K562 (cell line): ENCODE data around the gene SIRT2. TPM values are rescaled to one million over a fixed set of nuclear protein-coding genes. Genes with fewer than 3 reads are reported as not detected.

ENCODE experiments used
- BMI1 ChIP-seq: fragments of 150-350 bp; IDR thresholded peaks from 2 replicates; pipeline ENCODE4 v1.6.1; 2014; ENCODE audit warnings: low read length
- CEBPB ChIP-seq: fragments of 450-650 bp; IDR thresholded peaks from 2 replicates; pipeline ENCODE4 v1.6.1; 2016; ENCODE audit warnings: missing genetic modification characterization, missing compliant biosample characterization
- GABPA ChIP-seq: fragments of 200-800 bp; sonication (Bioruptor generic); conservative IDR thresholded peaks from 2 replicates; pipeline ENCODE4 v1.6.1; 2016; ENCODE audit warnings: low read depth, missing genetic modification characterization, missing compliant biosample characterization
- KLF16 ChIP-seq: IDR thresholded peaks from 2 replicates; pipeline ENCODE4 v1.6.1; 2016; ENCODE audit warnings: antibody characterized with exemption
- NEUROD1 ChIP-seq: fragments of 150-350 bp; IDR thresholded peaks from 2 replicates; pipeline ENCODE4 v1.6.1; 2014; ENCODE audit warnings: borderline replicate concordance, low read length, low read depth; ENCODE audit not compliant: partially characterized antibody
- NRF1 ChIP-seq, 2 experiments: fragments of 450-650 bp; IDR thresholded peaks in 1 of 2; conservative IDR thresholded peaks in 1 of 2; 2 replicates each; pipeline ENCODE4 v1.6.1; 2014; ENCODE audit warnings: mild to moderate bottlenecking in 2 of 2
- NUFIP1 ChIP-seq: fragments of 450-650 bp; IDR thresholded peaks from 2 replicates; pipeline ENCODE4 v1.6.1; 2018; ENCODE audit not compliant: partially characterized antibody
- PPARD ChIP-seq: fragments of 250-450 bp; sonication (Bioruptor Pico); IDR thresholded peaks from 2 replicates; pipeline ENCODE4 v1.8.0; 2022; ENCODE audit warnings: inconsistent platforms, mild to moderate bottlenecking, moderate library complexity
- SIN3A ChIP-seq, 2 experiments: fragments of 150-350 bp in 1 of 2; IDR thresholded peaks; 2 replicates each; pipeline ENCODE4 v1.6.1; 2011 to 2016; ENCODE audit warnings: borderline replicate concordance in 2 of 2, low read depth in 2 of 2, low read length in 2 of 2, mild to moderate bottlenecking in 2 of 2, moderate library complexity in 2 of 2; ENCODE audit not compliant: control insufficient read depth in 1 of 2
- ZNF143 ChIP-seq: sonication (generic); formaldehyde crosslinking; IDR thresholded peaks from 2 replicates; pipeline ENCODE4 v1.9.0; 2022; ENCODE audit warnings: mild to moderate bottlenecking, missing genetic modification reagents
- polyA plus RNA-seq, 8 experiments: library from polyadenylated mRNA; depleted of rRNA in 4 of 8; stranded (reverse) in 5 of 8; unstranded in 3 of 8; fragments of >200 nt; fragmentation: Nextera tagmentation in 2 of 8; fragmentation: Illumina TruSeq in 1 of 8; extraction: Ambion mirVana in 2 of 8; extraction: Trizol in 1 of 8; gene quantifications; 2 replicates each; pipeline versions ENCODE4 v1.2.1 to v1.2.3, GENCODE V29; 2011 to 2014; ENCODE audit warnings: inconsistent platforms in 1 of 8, missing spikeins in 1 of 8
- total RNA-seq, 7 experiments: library from RNA; depleted of rRNA in 6 of 7; stranded (reverse); fragments of >200 nt in 6 of 7; fragmentation: Illumina TruSeq in 2 of 7; extraction: Trizol in 2 of 7; gene quantifications; 2 replicates each; pipeline versions ENCODE4 v1.2.1 to v1.2.3, GENCODE V29; 2011 to 2021; ENCODE audit warnings: low replicate concordance in 1 of 7
- TF ChIP-seq, protein P1 (sequence below), 2 experiments: fragments of 450-650 bp in 1 of 2; sonication (generic) in 1 of 2; formaldehyde crosslinking in 1 of 2; IDR thresholded peaks; 2 replicates each; pipeline versions ENCODE4 v1.7.1 to v1.9.0; 2016 to 2022; ENCODE audit warnings: inconsistent platforms in 1 of 2, mild to moderate bottlenecking in 1 of 2, missing genetic modification reagents in 1 of 2
- TF ChIP-seq, protein P2 (sequence below): sonication (generic); formaldehyde crosslinking; IDR thresholded peaks from 2 replicates; pipeline ENCODE4 v1.9.0; 2022; ENCODE audit warnings: mild to moderate bottlenecking, missing genetic modification reagents
- TF ChIP-seq, protein P3 (sequence below), 3 experiments: fragments of 200-800 bp in 1 of 3; fragments of 250-450 bp in 1 of 3; fragments of 450-650 bp in 1 of 3; sonication (Bioruptor Pico) in 1 of 3; sonication (Bioruptor generic) in 1 of 3; formaldehyde crosslinking in 1 of 3; IDR thresholded peaks; 2 replicates each; pipeline versions ENCODE4 v1.6.1 to v1.8.0; 2016 to 2022; ENCODE audit warnings: mild to moderate bottlenecking in 2 of 3, missing genetic modification characterization in 2 of 3, missing compliant biosample characterization in 1 of 3, moderate library complexity in 1 of 3

The SIRT2 gene
- total and polyA plus RNA-seq, 9 of the 15 experiments (the other 6 are each of a cell fraction or from before 2014, with no cell fraction given), result 2.3 to 35.2 (median 22.9) TPM

DNA sequence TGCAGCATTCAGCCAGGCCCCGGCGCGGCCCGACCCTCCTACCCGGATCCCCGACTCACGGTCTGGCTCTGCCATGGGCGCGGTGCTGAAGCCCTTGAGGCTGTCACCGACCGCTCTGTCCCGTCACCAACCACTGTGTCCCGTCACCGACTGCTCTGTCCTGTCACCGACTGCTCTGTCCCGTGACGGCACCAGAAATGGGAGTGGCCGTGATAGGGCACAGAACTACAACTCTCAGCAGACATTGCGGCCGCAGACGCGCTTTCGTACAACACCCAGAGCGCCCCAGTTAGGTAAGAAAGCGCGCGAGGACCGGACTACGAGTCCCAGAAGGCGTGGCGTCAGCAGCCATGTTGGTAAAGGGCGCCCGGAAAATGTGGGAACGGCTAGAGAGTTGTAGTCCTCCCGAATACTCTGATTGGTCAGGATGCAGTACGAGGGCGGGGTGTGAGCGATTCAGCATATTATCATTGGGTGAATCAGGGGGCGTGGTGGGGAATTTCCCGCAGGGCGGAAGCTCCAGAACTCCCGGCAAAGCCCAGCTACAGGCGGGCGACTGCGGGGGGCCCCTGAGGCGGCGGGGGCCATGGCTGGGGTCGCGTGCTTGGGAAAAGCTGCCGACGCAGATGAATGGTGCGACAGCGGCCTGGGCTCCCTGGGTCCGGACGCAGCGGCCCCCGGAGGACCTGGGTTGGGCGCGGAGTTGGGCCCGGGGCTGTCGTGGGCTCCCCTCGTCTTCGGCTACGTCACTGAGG is at the start of gene SIRT2, which contains the start of gene NFKBIB (continued):
- TF ChIP-seq, protein P1, sequence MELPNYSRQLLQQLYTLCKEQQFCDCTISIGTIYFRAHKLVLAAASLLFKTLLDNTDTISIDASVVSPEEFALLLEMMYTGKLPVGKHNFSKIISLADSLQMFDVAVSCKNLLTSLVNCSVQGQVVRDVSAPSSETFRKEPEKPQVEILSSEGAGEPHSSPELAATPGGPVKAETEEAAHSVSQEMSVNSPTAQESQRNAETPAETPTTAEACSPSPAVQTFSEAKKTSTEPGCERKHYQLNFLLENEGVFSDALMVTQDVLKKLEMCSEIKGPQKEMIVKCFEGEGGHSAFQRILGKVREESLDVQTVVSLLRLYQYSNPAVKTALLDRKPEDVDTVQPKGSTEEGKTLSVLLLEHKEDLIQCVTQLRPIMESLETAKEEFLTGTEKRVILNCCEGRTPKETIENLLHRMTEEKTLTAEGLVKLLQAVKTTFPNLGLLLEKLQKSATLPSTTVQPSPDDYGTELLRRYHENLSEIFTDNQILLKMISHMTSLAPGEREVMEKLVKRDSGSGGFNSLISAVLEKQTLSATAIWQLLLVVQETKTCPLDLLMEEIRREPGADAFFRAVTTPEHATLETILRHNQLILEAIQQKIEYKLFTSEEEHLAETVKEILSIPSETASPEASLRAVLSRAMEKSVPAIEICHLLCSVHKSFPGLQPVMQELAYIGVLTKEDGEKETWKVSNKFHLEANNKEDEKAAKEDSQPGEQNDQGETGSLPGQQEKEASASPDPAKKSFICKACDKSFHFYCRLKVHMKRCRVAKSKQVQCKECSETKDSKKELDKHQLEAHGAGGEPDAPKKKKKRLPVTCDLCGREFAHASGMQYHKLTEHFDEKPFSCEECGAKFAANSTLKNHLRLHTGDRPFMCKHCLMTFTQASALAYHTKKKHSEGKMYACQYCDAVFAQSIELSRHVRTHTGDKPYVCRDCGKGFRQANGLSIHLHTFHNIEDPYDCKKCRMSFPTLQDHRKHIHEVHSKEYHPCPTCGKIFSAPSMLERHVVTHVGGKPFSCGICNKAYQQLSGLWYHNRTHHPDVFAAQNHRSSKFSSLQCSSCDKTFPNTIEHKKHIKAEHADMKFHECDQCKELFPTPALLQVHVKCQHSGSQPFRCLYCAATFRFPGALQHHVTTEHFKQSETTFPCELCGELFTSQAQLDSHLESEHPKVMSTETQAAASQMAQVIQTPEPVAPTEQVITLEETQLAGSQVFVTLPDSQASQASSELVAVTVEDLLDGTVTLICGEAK (IDR thresholded peaks at IDR 0.05), result peak; percentile 88
- TF ChIP-seq, protein P1 (CRISPR knock-in tag; IDR thresholded peaks at IDR 0.05), result no peak
- TF ChIP-seq PPARD (CRISPR knock-in tag) (no peak), NUFIP1 (no peak), ZNF143 (CRISPR knock-in tag) (peak; percentile 99), KLF16 (0 out of 2 replicates have a peak, but pooled peaks have one; percentile 24), BMI1 (no peak), SIN3A (IDR thresholded peaks at IDR 0.05; ENCODE audit: borderline replicate concordance in 2 of 2, control insufficient read depth in 1 of 2, low read depth in 2 of 2, low read length in 2 of 2) (peak; percentile 58 to 82; a peak in 2 of 4 replicates), NRF1 (conservative IDR thresholded peaks at IDR 0.05 in 1 of 2, IDR thresholded peaks at IDR 0.05 in 1 of 2) (peak; percentile 72 to 79), NEUROD1 (peak; percentile 75), CEBPB (tag) (peak; percentile 63), GABPA (tag) (peak; percentile 92)
- TF ChIP-seq, protein P2, sequence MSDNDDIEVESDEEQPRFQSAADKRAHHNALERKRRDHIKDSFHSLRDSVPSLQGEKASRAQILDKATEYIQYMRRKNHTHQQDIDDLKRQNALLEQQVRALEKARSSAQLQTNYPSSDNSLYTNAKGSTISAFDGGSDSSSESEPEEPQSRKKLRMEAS (CRISPR knock-in tag), result peak; percentile 60
- TF ChIP-seq, protein P3, sequence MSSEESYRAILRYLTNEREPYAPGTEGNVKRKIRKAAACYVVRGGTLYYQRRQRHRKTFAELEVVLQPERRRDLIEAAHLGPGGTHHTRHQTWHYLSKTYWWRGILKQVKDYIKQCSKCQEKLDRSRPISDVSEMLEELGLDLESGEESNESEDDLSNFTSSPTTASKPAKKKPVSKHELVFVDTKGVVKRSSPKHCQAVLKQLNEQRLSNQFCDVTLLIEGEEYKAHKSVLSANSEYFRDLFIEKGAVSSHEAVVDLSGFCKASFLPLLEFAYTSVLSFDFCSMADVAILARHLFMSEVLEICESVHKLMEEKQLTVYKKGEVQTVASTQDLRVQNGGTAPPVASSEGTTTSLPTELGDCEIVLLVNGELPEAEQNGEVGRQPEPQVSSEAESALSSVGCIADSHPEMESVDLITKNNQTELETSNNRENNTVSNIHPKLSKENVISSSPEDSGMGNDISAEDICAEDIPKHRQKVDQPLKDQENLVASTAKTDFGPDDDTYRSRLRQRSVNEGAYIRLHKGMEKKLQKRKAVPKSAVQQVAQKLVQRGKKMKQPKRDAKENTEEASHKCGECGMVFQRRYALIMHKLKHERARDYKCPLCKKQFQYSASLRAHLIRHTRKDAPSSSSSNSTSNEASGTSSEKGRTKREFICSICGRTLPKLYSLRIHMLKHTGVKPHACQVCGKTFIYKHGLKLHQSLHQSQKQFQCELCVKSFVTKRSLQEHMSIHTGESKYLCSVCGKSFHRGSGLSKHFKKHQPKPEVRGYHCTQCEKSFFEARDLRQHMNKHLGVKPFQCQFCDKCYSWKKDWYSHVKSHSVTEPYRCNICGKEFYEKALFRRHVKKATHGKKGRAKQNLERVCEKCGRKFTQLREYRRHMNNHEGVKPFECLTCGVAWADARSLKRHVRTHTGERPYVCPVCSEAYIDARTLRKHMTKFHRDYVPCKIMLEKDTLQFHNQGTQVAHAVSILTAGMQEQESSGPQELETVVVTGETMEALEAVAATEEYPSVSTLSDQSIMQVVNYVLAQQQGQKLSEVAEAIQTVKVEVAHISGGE (CRISPR knock-in tag; IDR thresholded peaks at IDR 0.05), result peak in 1 of 3 experiments; percentile 84; a peak in 2 of 6 replicates
